Measurements from ENCODE around the gene CANT1.

- TF ChIP-seq CTCF (IDR thresholded peaks at IDR 0.05; ENCODE audit: low read depth, low read length, missing input control) (no peak), JUND (IDR thresholded peaks at IDR 0.05) (no peak), RAD21 (IDR thresholded peaks at IDR 0.05) (no peak), REST (IDR thresholded peaks at IDR 0.05) (no peak), HNF4A (conservative IDR thresholded peaks at IDR 0.05) (no peak), YY1 (IDR thresholded peaks at IDR 0.05) (no peak), ATF3 (IDR thresholded peaks at IDR 0.05) (no peak), EGR1 (IDR thresholded peaks at IDR 0.05; ENCODE audit: low read depth in 2 of 2) (no peak), TAF1 (conservative IDR thresholded peaks at IDR 0.05) (no peak), MAX (IDR thresholded peaks at IDR 0.05) (no peak), SP1 (IDR thresholded peaks at IDR 0.05) (no peak), ZBTB33 (IDR thresholded peaks at IDR 0.05) (no peak)
Measured at GRCh38 chr17:78995761-78996451, 13.7 kb downstream of the CANT1 start.

All from liver (tissue), 3 donors.